DND-41 (cell line): Measurements from ENCODE around the gene OBP2B.

Experiments
- CTCF ChIP-seq: IDR thresholded peaks from 2 replicates; pipeline ENCODE4 v1.5.1; 2012; ENCODE audit warnings: borderline replicate concordance, low read length, moderate library complexity, mild to moderate bottlenecking; ENCODE audit not compliant: poor library complexity, severe bottlenecking; ENCODE audit errors: extremely low read depth
- EZH2 ChIP-seq: IDR thresholded peaks from 3 replicates; pipeline ENCODE4 v1.6.1; 2012; ENCODE audit warnings: borderline replicate concordance, low read depth, mild to moderate bottlenecking, moderate library complexity, low read length, inconsistent platforms; ENCODE audit not compliant: severe bottlenecking

GRCh38 chr9:133242241-133242640 is 33.2 kb upstream of the OBP2B start:
- TF ChIP-seq CTCF (no peak), EZH2 (no peak)
